Peyer's patch (tissue), 4 donors: ENCODE data around the gene SIK2.

Experiments used
- POLR2A ChIP-seq, 2 donors: fragments of 450-650 bp; IDR thresholded peaks; one replicate each; pipeline ENCODE4 v1.5.1; 2017; ENCODE audit warnings: antibody characterized with exemption in 2 of 2, mild to moderate bottlenecking in 2 of 2, moderate library complexity in 2 of 2
- TF ChIP-seq, protein P1 (sequence below), 6 experiments: fragments of 450-650 bp in 4 of 6; fragments of 200-600 bp in 2 of 6; sonication (generic) in 1 of 6; IDR thresholded peaks; one replicate each; pipeline ENCODE4 v1.5.1; 2017 to 2019; ENCODE audit warnings: antibody characterized with exemption in 6 of 6, mild to moderate bottlenecking in 3 of 6, moderate library complexity in 1 of 6

DNA sequence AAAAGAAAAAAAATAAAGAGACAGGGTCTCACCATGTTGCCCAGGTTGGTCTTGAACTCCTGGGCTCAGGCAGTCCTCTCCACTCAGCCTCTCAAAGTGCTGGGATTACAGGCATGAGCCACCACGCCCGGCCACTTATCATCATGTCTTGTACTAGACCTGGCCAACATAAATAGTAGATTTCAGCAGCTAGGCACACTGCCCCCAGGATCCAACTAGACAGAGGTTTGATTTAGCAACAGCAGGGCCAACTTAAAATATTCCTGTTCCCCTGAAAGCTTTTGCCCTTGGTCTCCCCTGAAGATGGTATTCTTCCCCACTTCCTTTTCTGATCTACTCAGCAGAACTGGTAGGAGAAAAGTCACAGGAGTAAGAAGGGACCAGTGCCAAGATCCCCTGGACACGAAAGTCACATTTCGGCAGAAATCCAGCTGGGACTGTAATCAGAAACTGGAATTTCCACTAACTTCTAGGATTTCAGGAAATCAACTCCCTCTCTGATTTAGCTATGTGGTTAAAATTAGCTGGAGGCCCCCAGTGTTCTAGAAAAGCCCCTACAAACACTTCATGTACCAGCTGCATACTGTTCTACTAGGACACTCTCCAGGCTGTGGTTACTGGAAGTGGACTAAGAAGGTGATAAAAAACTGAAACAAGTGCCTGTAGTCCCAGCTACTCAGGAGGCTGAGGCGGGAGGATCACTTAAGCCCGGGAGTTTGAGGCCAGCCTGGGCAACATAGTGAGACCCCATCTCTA, 172.9 kb downstream of the SIK2 start:
- TF ChIP-seq, protein P1, sequence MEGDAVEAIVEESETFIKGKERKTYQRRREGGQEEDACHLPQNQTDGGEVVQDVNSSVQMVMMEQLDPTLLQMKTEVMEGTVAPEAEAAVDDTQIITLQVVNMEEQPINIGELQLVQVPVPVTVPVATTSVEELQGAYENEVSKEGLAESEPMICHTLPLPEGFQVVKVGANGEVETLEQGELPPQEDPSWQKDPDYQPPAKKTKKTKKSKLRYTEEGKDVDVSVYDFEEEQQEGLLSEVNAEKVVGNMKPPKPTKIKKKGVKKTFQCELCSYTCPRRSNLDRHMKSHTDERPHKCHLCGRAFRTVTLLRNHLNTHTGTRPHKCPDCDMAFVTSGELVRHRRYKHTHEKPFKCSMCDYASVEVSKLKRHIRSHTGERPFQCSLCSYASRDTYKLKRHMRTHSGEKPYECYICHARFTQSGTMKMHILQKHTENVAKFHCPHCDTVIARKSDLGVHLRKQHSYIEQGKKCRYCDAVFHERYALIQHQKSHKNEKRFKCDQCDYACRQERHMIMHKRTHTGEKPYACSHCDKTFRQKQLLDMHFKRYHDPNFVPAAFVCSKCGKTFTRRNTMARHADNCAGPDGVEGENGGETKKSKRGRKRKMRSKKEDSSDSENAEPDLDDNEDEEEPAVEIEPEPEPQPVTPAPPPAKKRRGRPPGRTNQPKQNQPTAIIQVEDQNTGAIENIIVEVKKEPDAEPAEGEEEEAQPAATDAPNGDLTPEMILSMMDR (IDR thresholded peaks at IDR 0.05) = no peak
- no peak for TF ChIP-seq POLR2A (IDR thresholded peaks at IDR 0.05)
